DND-41 (cell line): Measurements from ENCODE around the gene MYH1.

ENCODE experiments used
- ATAC-seq: fragments of 200-7000 bp; cut with Tn5 transposase; 3 replicates; pipeline ENCODE4 v1.9.1; 2021; ENCODE audit warnings: low read depth; ENCODE audit not compliant: insufficient read depth
- DNase-seq: peaks from one replicate; pipeline ENCODE4 v3.0.0-alpha.2; 2020
- H2AFZ ChIP-seq: 2 replicates; pipeline ENCODE4 v1.6.0; 2012; ENCODE audit warnings: low read depth, low read length
- H3K27ac ChIP-seq: 2 replicates; pipeline ENCODE4 v1.5.1; 2012; ENCODE audit warnings: low read length, inconsistent platforms
- H3K27me3 ChIP-seq: fragments of 200-600 bp; sonication (generic); 2 replicates; pipeline ENCODE4 v1.6.0; 2012; ENCODE audit warnings: low read length, mild to moderate bottlenecking, inconsistent platforms; ENCODE audit not compliant: insufficient read depth, poor library complexity
- H3K36me3 ChIP-seq: 2 replicates; pipeline ENCODE4 v1.5.1; 2012; ENCODE audit warnings: low read length, inconsistent platforms; ENCODE audit not compliant: insufficient read depth
- H3K4me1 ChIP-seq: 2 replicates; pipeline ENCODE4 v1.5.1; 2012; ENCODE audit warnings: mild to moderate bottlenecking, low read length; ENCODE audit not compliant: insufficient read depth
- H3K4me2 ChIP-seq: 2 replicates; pipeline ENCODE4 v1.6.0; 2012; ENCODE audit warnings: mild to moderate bottlenecking, moderate library complexity, low read length, inconsistent platforms; ENCODE audit not compliant: insufficient read depth
- H3K4me3 ChIP-seq, 2 experiments: fragments of 200-600 bp in 1 of 2; shearing (Covaris generic) in 1 of 2; 2 replicates each; pipeline ENCODE4 v1.5.1; 2012 to 2016; ENCODE audit warnings: inconsistent platforms in 2 of 2, low read length in 2 of 2, mild to moderate bottlenecking in 2 of 2, low read depth in 1 of 2, moderate library complexity in 1 of 2
- H3K79me2 ChIP-seq: 2 replicates; pipeline ENCODE4 v1.6.0; 2012; ENCODE audit warnings: low read length, inconsistent platforms; ENCODE audit not compliant: insufficient read depth
- H3K9ac ChIP-seq: 2 replicates; pipeline ENCODE4 v1.6.0; 2012; ENCODE audit warnings: low read depth, mild to moderate bottlenecking, inconsistent platforms, low read length, moderate library complexity
- H3K9me3 ChIP-seq: 2 replicates; pipeline ENCODE4 v1.5.1; 2012; ENCODE audit warnings: low read length, moderate library complexity, mild to moderate bottlenecking, inconsistent platforms; ENCODE audit not compliant: insufficient read depth, severe bottlenecking
- H4K20me1 ChIP-seq: 2 replicates; pipeline ENCODE4 v1.6.0; 2012; ENCODE audit warnings: low read length; ENCODE audit not compliant: insufficient read depth
- CTCF ChIP-seq: IDR thresholded peaks from 2 replicates; pipeline ENCODE4 v1.5.1; 2012; ENCODE audit warnings: borderline replicate concordance, low read length, moderate library complexity, mild to moderate bottlenecking; ENCODE audit not compliant: poor library complexity, severe bottlenecking; ENCODE audit errors: extremely low read depth
- EZH2 ChIP-seq: IDR thresholded peaks from 3 replicates; pipeline ENCODE4 v1.6.1; 2012; ENCODE audit warnings: borderline replicate concordance, low read depth, mild to moderate bottlenecking, moderate library complexity, low read length, inconsistent platforms; ENCODE audit not compliant: severe bottlenecking

MYH1 gene

GRCh38 chr17:10532026-10532425, 13.7 kb upstream of the MYH1 start:
- no peak overlapping the region for H3K9ac ChIP-seq
- H3K36me3 ChIP-seq = no peaks in the 10 kb centered on the region
- H3K4me1 ChIP-seq = no peaks in the 10 kb centered on the region
- no peaks in the 10 kb centered on the region for H3K9me3 ChIP-seq
- H3K27ac ChIP-seq = no peak overlapping the region
- no peak overlapping the region for H3K4me2 ChIP-seq
- H3K79me2 ChIP-seq = no peaks in the 10 kb centered on the region
- no peak overlapping the region for H3K4me3 ChIP-seq
- ATAC-seq (no peak), DNase-seq (no peak)
- H3K27me3 ChIP-seq = peaks cover 5% of the 10 kb centered on the region
- no peaks in the 10 kb centered on the region for H4K20me1 ChIP-seq
- no peak overlapping the region for H2AFZ ChIP-seq
- TF ChIP-seq EZH2 (no peak), CTCF (no peak)

- ATAC-seq (no peak), DNase-seq (no peak)
- Histone ChIP-seq H3K27me3 (peaks cover 10% of the 10 kb centered on the region), H3K27ac (no peak overlapping the region), H3K9me3 (no peaks in the 10 kb centered on the region), H3K9ac (no peak overlapping the region), H3K79me2 (no peaks in the 10 kb centered on the region), H3K4me3 (no peak overlapping the region), H3K4me1 (no peaks in the 10 kb centered on the region), H3K4me2 (no peak overlapping the region), H3K36me3 (no peaks in the 10 kb centered on the region), H2AFZ (no peak overlapping the region), H4K20me1 (no peaks in the 10 kb centered on the region)
- no peak for TF ChIP-seq CTCF
- TF ChIP-seq EZH2 = no peak
Measured at GRCh38 chr17:10527419-10527818, 9.1 kb upstream of the MYH1 start.

- no peak overlapping the region for H3K9ac ChIP-seq
- no peak overlapping the region for H2AFZ ChIP-seq
- no peaks in the 10 kb centered on the region for H4K20me1 ChIP-seq
- peaks cover 9% of the 10 kb centered on the region for H3K27me3 ChIP-seq
- TF ChIP-seq CTCF (no peak), EZH2 (no peak)
- H3K4me2 ChIP-seq = no peak overlapping the region
- no peaks in the 10 kb centered on the region for H3K79me2 ChIP-seq
- H3K36me3 ChIP-seq = no peaks in the 10 kb centered on the region
- ATAC-seq (no peak), DNase-seq (no peak)
- no peak overlapping the region for H3K27ac ChIP-seq
- no peaks in the 10 kb centered on the region for H3K4me1 ChIP-seq
- no peak overlapping the region for H3K4me3 ChIP-seq
- no peaks in the 10 kb centered on the region for H3K9me3 ChIP-seq
Measured at GRCh38 chr17:10526517-10526916, 8.2 kb upstream of the MYH1 start.

GRCh38 chr17:10523064-10523463, 4.7 kb upstream of the MYH1 start:
- Histone ChIP-seq H3K4me1 (no peaks in the 10 kb centered on the region), H3K27me3 (peaks cover 18% of the 10 kb centered on the region), H3K9me3 (no peaks in the 10 kb centered on the region), H3K36me3 (no peaks in the 10 kb centered on the region), H3K27ac (no peak overlapping the region), H4K20me1 (no peaks in the 10 kb centered on the region), H3K79me2 (no peaks in the 10 kb centered on the region), H3K4me2 (no peak overlapping the region), H2AFZ (no peak overlapping the region), H3K4me3 (no peak overlapping the region), H3K9ac (no peak overlapping the region)
- no peak for DNase-seq
- ATAC-seq = no peak
- TF ChIP-seq EZH2 (no peak), CTCF (no peak)
